ENCODE measurements around the gene MAPKAPK3. TPM values are rescaled to one million over a fixed set of nuclear protein-coding genes. Genes with fewer than 3 reads are reported as not detected.

The MAPKAPK3 gene
- total and polyA plus RNA-seq, 2 donors from 2014 or later, result 68.0 to 75.8 TPM

DNA sequence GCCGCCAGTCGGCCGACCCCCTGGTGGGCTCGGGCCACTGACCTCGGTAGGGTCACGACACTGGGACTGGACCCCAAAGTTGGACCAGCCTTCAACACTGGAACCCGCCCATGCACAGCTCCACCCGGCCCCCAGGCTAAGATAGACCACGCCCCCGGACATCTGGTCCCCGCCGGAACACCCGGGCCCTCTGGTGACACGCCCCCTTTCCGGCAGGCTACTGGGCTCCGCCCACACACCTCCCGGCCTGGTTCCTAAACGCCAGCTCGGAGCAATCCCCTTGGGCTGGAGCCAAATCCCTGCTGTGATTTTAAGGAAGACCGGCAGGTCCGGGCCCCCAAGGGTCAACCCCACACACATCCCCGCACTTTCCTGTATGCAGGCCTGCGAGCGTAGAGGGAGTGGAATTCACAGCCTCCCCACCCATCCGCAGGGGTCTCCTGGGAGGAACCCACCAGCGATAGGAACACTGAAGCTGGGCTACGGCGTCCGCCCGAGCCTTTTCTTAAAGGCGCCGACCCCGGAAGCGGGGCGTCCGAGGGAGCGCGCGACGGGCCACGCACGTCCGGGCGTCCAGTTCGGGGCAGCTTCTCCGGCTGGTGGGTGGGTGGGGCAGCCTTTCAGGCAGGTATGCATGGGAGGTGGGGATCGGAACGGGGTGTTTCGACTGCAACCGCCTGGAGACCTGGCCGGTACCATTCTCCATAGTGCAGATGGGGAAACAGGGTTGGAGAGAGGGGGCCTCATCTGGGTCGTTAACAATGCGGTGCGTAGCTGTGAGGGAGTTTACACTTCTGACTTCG lies 47.8 kb upstream of the MAPKAPK3 start, which contains the start of gene HEMK1:
Gene HEMK1 (plus strand): TSS at position 576 of the 803 bp plus-strand sequence. CDS start 1,583 bp downstream, outside the sequence.
- TF ChIP-seq, protein P1, sequence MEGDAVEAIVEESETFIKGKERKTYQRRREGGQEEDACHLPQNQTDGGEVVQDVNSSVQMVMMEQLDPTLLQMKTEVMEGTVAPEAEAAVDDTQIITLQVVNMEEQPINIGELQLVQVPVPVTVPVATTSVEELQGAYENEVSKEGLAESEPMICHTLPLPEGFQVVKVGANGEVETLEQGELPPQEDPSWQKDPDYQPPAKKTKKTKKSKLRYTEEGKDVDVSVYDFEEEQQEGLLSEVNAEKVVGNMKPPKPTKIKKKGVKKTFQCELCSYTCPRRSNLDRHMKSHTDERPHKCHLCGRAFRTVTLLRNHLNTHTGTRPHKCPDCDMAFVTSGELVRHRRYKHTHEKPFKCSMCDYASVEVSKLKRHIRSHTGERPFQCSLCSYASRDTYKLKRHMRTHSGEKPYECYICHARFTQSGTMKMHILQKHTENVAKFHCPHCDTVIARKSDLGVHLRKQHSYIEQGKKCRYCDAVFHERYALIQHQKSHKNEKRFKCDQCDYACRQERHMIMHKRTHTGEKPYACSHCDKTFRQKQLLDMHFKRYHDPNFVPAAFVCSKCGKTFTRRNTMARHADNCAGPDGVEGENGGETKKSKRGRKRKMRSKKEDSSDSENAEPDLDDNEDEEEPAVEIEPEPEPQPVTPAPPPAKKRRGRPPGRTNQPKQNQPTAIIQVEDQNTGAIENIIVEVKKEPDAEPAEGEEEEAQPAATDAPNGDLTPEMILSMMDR (IDR thresholded peaks at IDR 0.05; ENCODE audit: borderline replicate concordance, extremely low read depth, insufficient read depth), result no peak
- Histone ChIP-seq H3K4me1 (ENCODE audit: control insufficient read depth in 2 of 3, insufficient read depth in 2 of 3, low read depth in 1 of 3, low read length in 3 of 3) (peaks cover 0 to 30% (median 27%) of the 10 kb centered on the region in 3 donors), H3K9me3 (ENCODE audit: control insufficient read depth in 2 of 3, insufficient read depth in 1 of 3, low read length in 3 of 3) (no peaks in the 10 kb centered on the region), H3K36me3 (ENCODE audit: control insufficient read depth in 2 of 3, insufficient read depth in 3 of 3, low read length in 3 of 3) (no peaks in the 10 kb centered on the region), H3K27me3 (ENCODE audit: control insufficient read depth, insufficient read depth, low read length) (no peaks in the 10 kb centered on the region), H3K4me3 (ENCODE audit: low read length in 3 of 3) (peak within 1 kb of the TSS; percentile 97 to 98 (median 98)), H3K27ac (ENCODE audit: low read depth in 2 of 2, low read length in 2 of 2) (peak within 1 kb of the TSS; percentile 87 to 95), H3K9ac (ENCODE audit: low read length in 3 of 3) (peak within 1 kb of the TSS; percentile 95 to 98 (median 96))
- intact Hi-C loops (cut with DNase I), result no loop called here
- FAIRE-seq, result no peak
- peak; percentile 97 to 99 (median 98) for DNase-seq

DNA sequence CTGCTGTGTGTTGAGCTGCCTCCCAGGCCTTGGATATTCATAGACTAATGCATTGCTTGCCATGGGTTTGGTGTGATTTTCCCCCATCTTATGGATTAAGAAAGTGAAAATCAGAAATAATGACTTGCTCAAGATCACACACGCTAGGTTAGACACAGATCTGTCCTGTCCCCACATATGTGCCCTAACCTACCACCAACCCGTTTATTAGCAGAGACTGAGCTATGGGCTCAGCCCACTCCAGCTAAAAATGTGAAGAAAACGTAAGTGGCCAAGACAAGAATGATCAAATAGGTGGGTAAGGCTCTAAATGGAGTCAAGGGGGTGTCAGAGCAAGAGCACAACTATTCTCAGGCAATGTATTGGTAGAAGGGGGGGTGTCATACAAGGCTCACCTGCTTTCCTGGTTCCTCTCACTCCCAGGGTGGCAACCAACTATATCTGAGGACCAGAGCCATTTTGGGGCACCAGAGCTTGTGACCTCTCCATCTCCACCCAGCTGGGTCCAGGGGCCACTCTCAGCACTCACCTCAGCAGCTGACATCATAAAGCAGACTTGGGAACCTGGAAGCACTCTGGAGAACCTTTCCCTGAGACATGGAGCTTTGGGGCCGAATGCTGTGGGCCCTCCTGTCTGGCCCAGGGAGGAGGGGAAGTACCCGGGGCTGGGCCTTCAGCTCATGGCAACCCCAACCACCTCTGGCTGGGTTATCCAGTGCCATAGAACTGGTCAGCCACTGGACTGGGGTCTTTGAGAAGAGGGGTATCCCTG lies 46.3 kb upstream of the MAPKAPK3 start:
- no peaks in the 10 kb centered on the region for H3K27me3 ChIP-seq (ENCODE audit: control insufficient read depth, insufficient read depth, low read length)
- intact Hi-C loops (cut with DNase I), result loop anchor here (5.0 kb wide), 1 partner anchor 42 kb away; the partner anchor contains the start of gene CISH
- H3K9me3 ChIP-seq (ENCODE audit: control insufficient read depth in 2 of 3, insufficient read depth in 1 of 3, low read length in 3 of 3), result no peaks in the 10 kb centered on the region
- TF ChIP-seq, protein P1 (IDR thresholded peaks at IDR 0.05; ENCODE audit: borderline replicate concordance, extremely low read depth, insufficient read depth), result no peak
- FAIRE-seq, result no peak
- peak overlapping the region in 1 of 3 donors; percentile 98 for H3K9ac ChIP-seq (ENCODE audit: low read length in 3 of 3)
- H3K36me3 ChIP-seq (ENCODE audit: control insufficient read depth in 2 of 3, insufficient read depth in 3 of 3, low read length in 3 of 3), result no peaks in the 10 kb centered on the region
- peaks cover 0 to 32% (median 30%) of the 10 kb centered on the region in 3 donors for H3K4me1 ChIP-seq (ENCODE audit: control insufficient read depth in 2 of 3, insufficient read depth in 2 of 3, low read depth in 1 of 3, low read length in 3 of 3)
- H3K4me3 ChIP-seq (ENCODE audit: low read length in 3 of 3), result peak overlapping the region in 1 of 3 donors; percentile 98
- H3K27ac ChIP-seq (ENCODE audit: low read depth in 2 of 2, low read length in 2 of 2), result peak overlapping the region; percentile 19 to 87
- no peak for DNase-seq

DNA sequence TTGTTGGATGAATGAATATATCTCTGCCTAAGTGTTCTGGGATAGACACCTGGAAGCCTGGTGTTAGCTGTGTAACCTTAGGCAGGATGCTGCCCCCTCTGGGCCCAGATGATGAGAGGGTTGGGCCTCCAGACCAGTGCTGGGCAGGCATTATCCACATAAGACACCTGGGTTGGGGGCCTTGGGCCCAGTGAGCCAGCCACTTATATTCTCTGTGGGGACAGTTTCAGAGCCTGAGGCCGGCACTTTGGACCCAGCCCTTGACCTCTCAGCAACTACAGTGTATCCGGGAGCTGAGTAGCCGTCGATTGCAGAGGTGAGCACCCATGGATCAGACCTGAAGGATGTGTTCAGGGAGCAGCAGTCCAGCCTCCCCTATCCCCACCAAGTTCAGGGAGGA lies 45.5 kb upstream of the MAPKAPK3 start:
- TF ChIP-seq, protein P1 (IDR thresholded peaks at IDR 0.05; ENCODE audit: borderline replicate concordance, extremely low read depth, insufficient read depth), result no peak
- DNase-seq (no peak), FAIRE-seq (no peak)
- no peak overlapping the region for H3K27ac ChIP-seq (ENCODE audit: low read depth in 2 of 2, low read length in 2 of 2)
- H3K4me1 ChIP-seq (ENCODE audit: control insufficient read depth in 2 of 3, insufficient read depth in 2 of 3, low read depth in 1 of 3, low read length in 3 of 3), result peaks cover 0 to 32% (median 30%) of the 10 kb centered on the region in 3 donors
- no peaks in the 10 kb centered on the region for H3K9me3 ChIP-seq (ENCODE audit: control insufficient read depth in 2 of 3, insufficient read depth in 1 of 3, low read length in 3 of 3)
- H3K9ac ChIP-seq (ENCODE audit: low read length in 3 of 3), result no peak overlapping the region
- H3K36me3 ChIP-seq (ENCODE audit: control insufficient read depth in 2 of 3, insufficient read depth in 3 of 3, low read length in 3 of 3), result no peaks in the 10 kb centered on the region
- no peaks in the 10 kb centered on the region for H3K27me3 ChIP-seq (ENCODE audit: control insufficient read depth, insufficient read depth, low read length)
- H3K4me3 ChIP-seq (ENCODE audit: low read length in 3 of 3), result no peak overlapping the region
- intact Hi-C loops (cut with DNase I), result loop anchor here (5.0 kb wide), 1 partner anchor 41 kb away; the partner anchor contains the start of gene CISH

Measured in kidney (tissue), 14 donors.